ENCODE data around the gene ASPSCR1. TPM values are rescaled to one million over a fixed set of nuclear protein-coding genes. Genes with fewer than 3 reads are reported as not detected.

The ASPSCR1 gene
- total and polyA plus RNA-seq, 2 of the 8 experiments (the other 6 are each of a cell fraction or from before 2014, with no cell fraction given): 33.3 to 43.7 TPM

GRCh38 chr17:82001571-82002056 lies 24.2 kb downstream of the ASPSCR1 start (continued):
- TF ChIP-seq, protein P1, sequence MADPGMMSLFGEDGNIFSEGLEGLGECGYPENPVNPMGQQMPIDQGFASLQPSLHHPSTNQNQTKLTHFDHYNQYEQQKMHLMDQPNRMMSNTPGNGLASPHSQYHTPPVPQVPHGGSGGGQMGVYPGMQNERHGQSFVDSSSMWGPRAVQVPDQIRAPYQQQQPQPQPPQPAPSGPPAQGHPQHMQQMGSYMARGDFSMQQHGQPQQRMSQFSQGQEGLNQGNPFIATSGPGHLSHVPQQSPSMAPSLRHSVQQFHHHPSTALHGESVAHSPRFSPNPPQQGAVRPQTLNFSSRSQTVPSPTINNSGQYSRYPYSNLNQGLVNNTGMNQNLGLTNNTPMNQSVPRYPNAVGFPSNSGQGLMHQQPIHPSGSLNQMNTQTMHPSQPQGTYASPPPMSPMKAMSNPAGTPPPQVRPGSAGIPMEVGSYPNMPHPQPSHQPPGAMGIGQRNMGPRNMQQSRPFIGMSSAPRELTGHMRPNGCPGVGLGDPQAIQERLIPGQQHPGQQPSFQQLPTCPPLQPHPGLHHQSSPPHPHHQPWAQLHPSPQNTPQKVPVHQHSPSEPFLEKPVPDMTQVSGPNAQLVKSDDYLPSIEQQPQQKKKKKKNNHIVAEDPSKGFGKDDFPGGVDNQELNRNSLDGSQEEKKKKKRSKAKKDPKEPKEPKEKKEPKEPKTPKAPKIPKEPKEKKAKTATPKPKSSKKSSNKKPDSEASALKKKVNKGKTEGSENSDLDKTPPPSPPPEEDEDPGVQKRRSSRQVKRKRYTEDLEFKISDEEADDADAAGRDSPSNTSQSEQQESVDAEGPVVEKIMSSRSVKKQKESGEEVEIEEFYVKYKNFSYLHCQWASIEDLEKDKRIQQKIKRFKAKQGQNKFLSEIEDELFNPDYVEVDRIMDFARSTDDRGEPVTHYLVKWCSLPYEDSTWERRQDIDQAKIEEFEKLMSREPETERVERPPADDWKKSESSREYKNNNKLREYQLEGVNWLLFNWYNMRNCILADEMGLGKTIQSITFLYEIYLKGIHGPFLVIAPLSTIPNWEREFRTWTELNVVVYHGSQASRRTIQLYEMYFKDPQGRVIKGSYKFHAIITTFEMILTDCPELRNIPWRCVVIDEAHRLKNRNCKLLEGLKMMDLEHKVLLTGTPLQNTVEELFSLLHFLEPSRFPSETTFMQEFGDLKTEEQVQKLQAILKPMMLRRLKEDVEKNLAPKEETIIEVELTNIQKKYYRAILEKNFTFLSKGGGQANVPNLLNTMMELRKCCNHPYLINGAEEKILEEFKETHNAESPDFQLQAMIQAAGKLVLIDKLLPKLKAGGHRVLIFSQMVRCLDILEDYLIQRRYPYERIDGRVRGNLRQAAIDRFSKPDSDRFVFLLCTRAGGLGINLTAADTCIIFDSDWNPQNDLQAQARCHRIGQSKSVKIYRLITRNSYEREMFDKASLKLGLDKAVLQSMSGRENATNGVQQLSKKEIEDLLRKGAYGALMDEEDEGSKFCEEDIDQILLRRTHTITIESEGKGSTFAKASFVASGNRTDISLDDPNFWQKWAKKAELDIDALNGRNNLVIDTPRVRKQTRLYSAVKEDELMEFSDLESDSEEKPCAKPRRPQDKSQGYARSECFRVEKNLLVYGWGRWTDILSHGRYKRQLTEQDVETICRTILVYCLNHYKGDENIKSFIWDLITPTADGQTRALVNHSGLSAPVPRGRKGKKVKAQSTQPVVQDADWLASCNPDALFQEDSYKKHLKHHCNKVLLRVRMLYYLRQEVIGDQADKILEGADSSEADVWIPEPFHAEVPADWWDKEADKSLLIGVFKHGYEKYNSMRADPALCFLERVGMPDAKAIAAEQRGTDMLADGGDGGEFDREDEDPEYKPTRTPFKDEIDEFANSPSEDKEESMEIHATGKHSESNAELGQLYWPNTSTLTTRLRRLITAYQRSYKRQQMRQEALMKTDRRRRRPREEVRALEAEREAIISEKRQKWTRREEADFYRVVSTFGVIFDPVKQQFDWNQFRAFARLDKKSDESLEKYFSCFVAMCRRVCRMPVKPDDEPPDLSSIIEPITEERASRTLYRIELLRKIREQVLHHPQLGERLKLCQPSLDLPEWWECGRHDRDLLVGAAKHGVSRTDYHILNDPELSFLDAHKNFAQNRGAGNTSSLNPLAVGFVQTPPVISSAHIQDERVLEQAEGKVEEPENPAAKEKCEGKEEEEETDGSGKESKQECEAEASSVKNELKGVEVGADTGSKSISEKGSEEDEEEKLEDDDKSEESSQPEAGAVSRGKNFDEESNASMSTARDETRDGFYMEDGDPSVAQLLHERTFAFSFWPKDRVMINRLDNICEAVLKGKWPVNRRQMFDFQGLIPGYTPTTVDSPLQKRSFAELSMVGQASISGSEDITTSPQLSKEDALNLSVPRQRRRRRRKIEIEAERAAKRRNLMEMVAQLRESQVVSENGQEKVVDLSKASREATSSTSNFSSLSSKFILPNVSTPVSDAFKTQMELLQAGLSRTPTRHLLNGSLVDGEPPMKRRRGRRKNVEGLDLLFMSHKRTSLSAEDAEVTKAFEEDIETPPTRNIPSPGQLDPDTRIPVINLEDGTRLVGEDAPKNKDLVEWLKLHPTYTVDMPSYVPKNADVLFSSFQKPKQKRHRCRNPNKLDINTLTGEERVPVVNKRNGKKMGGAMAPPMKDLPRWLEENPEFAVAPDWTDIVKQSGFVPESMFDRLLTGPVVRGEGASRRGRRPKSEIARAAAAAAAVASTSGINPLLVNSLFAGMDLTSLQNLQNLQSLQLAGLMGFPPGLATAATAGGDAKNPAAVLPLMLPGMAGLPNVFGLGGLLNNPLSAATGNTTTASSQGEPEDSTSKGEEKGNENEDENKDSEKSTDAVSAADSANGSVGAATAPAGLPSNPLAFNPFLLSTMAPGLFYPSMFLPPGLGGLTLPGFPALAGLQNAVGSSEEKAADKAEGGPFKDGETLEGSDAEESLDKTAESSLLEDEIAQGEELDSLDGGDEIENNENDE (IDR thresholded peaks at IDR 0.05; ENCODE audit: insufficient replicate concordance, low read length): no peak
- TF ChIP-seq KDM4A (IDR thresholded peaks at IDR 0.05; ENCODE audit: low read depth, low read length, severe bottlenecking) (no peak), SIX5 (IDR thresholded peaks at IDR 0.05; ENCODE audit: low read depth, low read length) (no peak), CREB1 (IDR thresholded peaks at IDR 0.05) (no peak), EP300 (IDR thresholded peaks at IDR 0.05; ENCODE audit: borderline replicate concordance in 1 of 2, low read depth in 2 of 2, low read length in 2 of 2) (no peak), CHD2 (IDR thresholded peaks at IDR 0.05; ENCODE audit: low read length) (no peak)
